Heart left ventricle (tissue), 13 donors: Measurements from ENCODE around the gene TM4SF1.

ENCODE experiments used
- POLR2A ChIP-seq, 2 donors: fragments of 450-650 bp; IDR thresholded peaks; one replicate each; pipeline ENCODE4 v1.6.1; 2017; ENCODE audit warnings: antibody characterized with exemption in 2 of 2, mild to moderate bottlenecking in 2 of 2, moderate library complexity in 2 of 2
- TF ChIP-seq, protein P1 (sequence below), 12 donors: fragments of 200-600 bp; sonication (generic) in 4 of 12; IDR thresholded peaks; one replicate each; pipeline versions ENCODE4 v1.5.0 to v1.8.0; 2018 to 2022; ENCODE audit warnings: antibody characterized with exemption in 12 of 12, mild to moderate bottlenecking in 5 of 12
- donor health status: ischemic (EF 13 %, LVEDD 7.1; RV severe dilation, severe dysfunction).
- donor health status: DM: no; HTN: yes; CAD: no.
- donor health status: DM: no; HTN: no; CAD: no.
- donor health status: ischemic (EF 25% LVEDD 6.9; RV normal size, moderate dysfunction).
- donor health status: ischemic (EF 25% LVEDD 5.7; RV mildly dilated, moderate dysfunction).
- donor health status: ischemic (EF 35%, LVEDD 5.7; RV mildly dilated, moderate dysfunction).
- donor health status: nonischemic (EF 11% LVEDD 7.7; RV severe dilation, severe dysfunction).
- donor health status: DM: yes; HTN: yes; CAD: no.
- donor health status: PGD.
- donor health status: ischemic (EF 29% LVEDD 5.4; RV normal size, mild dysfunction).
- donor health status: nonischemic (EF 23%, LVEDD 6.1; RV moderate dilation, normal function).

DNA sequence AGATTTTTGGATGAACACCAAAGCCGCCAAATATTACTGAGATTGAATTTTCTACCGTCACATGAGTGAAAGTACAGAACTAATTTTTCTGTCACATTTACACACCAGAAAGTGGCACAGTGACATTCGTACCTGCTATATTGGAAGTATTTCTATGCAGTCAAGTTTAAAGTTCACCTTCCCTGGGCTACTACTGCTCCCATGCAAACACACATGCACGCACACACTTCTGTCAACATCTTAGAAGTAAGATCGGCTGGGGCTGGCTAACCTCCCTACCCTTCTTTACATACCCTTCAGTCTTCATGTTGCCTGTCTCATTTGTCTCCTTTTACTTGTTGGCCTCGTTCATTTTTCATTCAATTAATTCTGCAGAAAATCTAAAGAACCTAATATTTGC lies 19.0 kb upstream of the TM4SF1 start:
- TF ChIP-seq, protein P1, sequence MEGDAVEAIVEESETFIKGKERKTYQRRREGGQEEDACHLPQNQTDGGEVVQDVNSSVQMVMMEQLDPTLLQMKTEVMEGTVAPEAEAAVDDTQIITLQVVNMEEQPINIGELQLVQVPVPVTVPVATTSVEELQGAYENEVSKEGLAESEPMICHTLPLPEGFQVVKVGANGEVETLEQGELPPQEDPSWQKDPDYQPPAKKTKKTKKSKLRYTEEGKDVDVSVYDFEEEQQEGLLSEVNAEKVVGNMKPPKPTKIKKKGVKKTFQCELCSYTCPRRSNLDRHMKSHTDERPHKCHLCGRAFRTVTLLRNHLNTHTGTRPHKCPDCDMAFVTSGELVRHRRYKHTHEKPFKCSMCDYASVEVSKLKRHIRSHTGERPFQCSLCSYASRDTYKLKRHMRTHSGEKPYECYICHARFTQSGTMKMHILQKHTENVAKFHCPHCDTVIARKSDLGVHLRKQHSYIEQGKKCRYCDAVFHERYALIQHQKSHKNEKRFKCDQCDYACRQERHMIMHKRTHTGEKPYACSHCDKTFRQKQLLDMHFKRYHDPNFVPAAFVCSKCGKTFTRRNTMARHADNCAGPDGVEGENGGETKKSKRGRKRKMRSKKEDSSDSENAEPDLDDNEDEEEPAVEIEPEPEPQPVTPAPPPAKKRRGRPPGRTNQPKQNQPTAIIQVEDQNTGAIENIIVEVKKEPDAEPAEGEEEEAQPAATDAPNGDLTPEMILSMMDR (IDR thresholded peaks at IDR 0.05) = no peak
- no peak for TF ChIP-seq POLR2A (IDR thresholded peaks at IDR 0.05)
